DOHH2 (cell line): ENCODE measurements around the gene MYLK3.

Experiments used
- EZH2phosphoT487 ChIP-seq: fragments of 200-600 bp; sonication (generic); IDR thresholded peaks from 2 replicates; pipeline ENCODE4 v1.6.1; 2017; ENCODE audit warnings: borderline replicate concordance, mild to moderate bottlenecking, antibody characterized with exemption, low read length, moderate library complexity, mixed read lengths
- TF ChIP-seq, protein P1 (sequence below): fragments of 200-600 bp; sonication (generic); IDR thresholded peaks from one replicate; pipeline ENCODE4 v1.5.1; 2014; ENCODE audit warnings: antibody characterized with exemption, mild to moderate bottlenecking, low read depth, low read length; ENCODE audit not compliant: poor library complexity, severe bottlenecking

DNA sequence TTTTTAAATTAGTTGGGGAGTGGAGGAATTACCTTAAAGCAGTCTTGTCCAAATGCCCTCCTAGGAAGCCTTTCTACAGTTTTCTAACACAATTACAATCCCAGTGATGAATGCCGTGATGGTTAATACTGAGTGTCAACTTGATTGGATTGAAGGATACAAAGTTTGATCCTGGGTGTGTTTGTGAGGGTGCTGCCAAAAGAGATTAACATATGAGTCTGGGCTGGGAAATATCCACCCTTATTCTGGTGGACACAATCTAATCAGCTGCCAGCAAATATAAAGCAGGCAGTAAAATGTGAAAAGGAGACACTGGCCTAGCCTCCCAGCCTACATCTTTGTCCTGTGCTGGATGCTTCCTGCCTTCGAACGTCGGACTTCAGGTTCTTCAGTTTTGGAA, 46.5 kb downstream of the MYLK3 start:
- TF ChIP-seq, protein P1, sequence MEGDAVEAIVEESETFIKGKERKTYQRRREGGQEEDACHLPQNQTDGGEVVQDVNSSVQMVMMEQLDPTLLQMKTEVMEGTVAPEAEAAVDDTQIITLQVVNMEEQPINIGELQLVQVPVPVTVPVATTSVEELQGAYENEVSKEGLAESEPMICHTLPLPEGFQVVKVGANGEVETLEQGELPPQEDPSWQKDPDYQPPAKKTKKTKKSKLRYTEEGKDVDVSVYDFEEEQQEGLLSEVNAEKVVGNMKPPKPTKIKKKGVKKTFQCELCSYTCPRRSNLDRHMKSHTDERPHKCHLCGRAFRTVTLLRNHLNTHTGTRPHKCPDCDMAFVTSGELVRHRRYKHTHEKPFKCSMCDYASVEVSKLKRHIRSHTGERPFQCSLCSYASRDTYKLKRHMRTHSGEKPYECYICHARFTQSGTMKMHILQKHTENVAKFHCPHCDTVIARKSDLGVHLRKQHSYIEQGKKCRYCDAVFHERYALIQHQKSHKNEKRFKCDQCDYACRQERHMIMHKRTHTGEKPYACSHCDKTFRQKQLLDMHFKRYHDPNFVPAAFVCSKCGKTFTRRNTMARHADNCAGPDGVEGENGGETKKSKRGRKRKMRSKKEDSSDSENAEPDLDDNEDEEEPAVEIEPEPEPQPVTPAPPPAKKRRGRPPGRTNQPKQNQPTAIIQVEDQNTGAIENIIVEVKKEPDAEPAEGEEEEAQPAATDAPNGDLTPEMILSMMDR = no peak
- TF ChIP-seq EZH2phosphoT487 = no peak
